Transverse colon (tissue), 4 donors: ENCODE results near the gene PCID2. TPM values are rescaled to one million over a fixed set of nuclear protein-coding genes. Genes with fewer than 3 reads are reported as not detected.

Experiments used
- DNase-seq: peaks from one replicate; pipeline ENCODE4 v3.0.0-alpha.2; 2019
- H3K27ac ChIP-seq, 4 donors: fragments of 200-600 bp; sonication (generic); 2 replicates each; pipeline ENCODE4 v1.5.1; 2016 to 2018; ENCODE audit warnings: inconsistent platforms in 4 of 4
- H3K27me3 ChIP-seq: fragments of 200-600 bp; sonication (generic); 2 replicates; pipeline ENCODE4 v1.5.1; 2017; ENCODE audit warnings: inconsistent platforms
- H3K36me3 ChIP-seq, 4 donors: fragments of 200-600 bp; sonication (generic); 2 replicates each; pipeline ENCODE4 v1.5.1; 2017 to 2019; ENCODE audit warnings: inconsistent platforms in 4 of 4
- H3K4me1 ChIP-seq, 4 donors: fragments of 200-600 bp; sonication (generic); 2 replicates each; pipeline ENCODE4 v1.5.1; 2017 to 2020; ENCODE audit warnings: inconsistent platforms in 4 of 4
- H3K4me3 ChIP-seq, 4 donors: fragments of 200-600 bp; sonication (generic); 1 replicate in 1 of 4; 2 replicates in 3 of 4; pipeline versions ENCODE4 v1.5.1 to v1.6.1; 2017 to 2019; ENCODE audit warnings: inconsistent platforms in 4 of 4
- H3K9me3 ChIP-seq, 2 donors: fragments of 200-600 bp; sonication (generic); 2 replicates each; pipeline ENCODE4 v1.5.1; 2017 to 2019; ENCODE audit warnings: inconsistent platforms in 2 of 2
- CTCF ChIP-seq, 5 experiments: fragments of 200-600 bp in 3 of 5; fragments of 450-650 bp in 2 of 5; sonication (generic) in 3 of 5; IDR thresholded peaks; 1 replicate in 2 of 5; 2 replicates in 3 of 5; pipeline ENCODE4 v1.5.1; 2016 to 2017; ENCODE audit warnings: antibody characterized with exemption in 5 of 5, inconsistent platforms in 3 of 5, mild to moderate bottlenecking in 2 of 5, moderate library complexity in 1 of 5
- EP300 ChIP-seq: sonication (generic); formaldehyde crosslinking; IDR thresholded peaks from one replicate; pipeline ENCODE4 v1.6.1; 2017; ENCODE audit warnings: antibody characterized with exemption, low read depth
- POLR2A ChIP-seq: fragments of 450-650 bp; IDR thresholded peaks from one replicate; pipeline ENCODE4 v1.6.1; 2016; ENCODE audit warnings: antibody characterized with exemption, mild to moderate bottlenecking, moderate library complexity
- POLR2AphosphoS5 ChIP-seq, 3 donors: sonication (generic); formaldehyde crosslinking; IDR thresholded peaks; one replicate each; pipeline ENCODE4 v1.6.1; 2016; ENCODE audit warnings: antibody characterized with exemption in 3 of 3
- WGBS, 2 donors: methylation state at CpG; one replicate each; pipeline ENCODE4 v1.1.5; 2018; ENCODE audit warnings: low coverage in 1 of 2; 5-methylcytosine and 5-hydroxymethylcytosine counted together
- in situ Hi-C, 4 donors: fragments of 200-750 bp; cut with MboI; loops; one replicate each; pipeline versions ENCODE4 v1.15.0 to v1.15.1; 2017; ENCODE audit warnings: low sequenced_read_pairs in 3 of 4, low pct_ligation_motif_present in 1 of 4, low pct_unique_long_range_greater_than_20kb in 1 of 4
- intact Hi-C: fragments of 100-400 bp; cut with DNase I; formaldehyde crosslinking; loops from one replicate; pipeline ENCODE4 v1.15.1; 2023; ENCODE audit warnings: low total_unique reads
- total RNA-seq, 4 donors: library from RNA; depleted of rRNA; stranded (reverse); fragments of >200 nt; gene quantifications; one replicate each; pipeline ENCODE4 v1.1.0, GENCODE V29; 2016

The PCID2 gene
- total RNA-seq, 4 donors from 2014 or later = 13.1 to 87.6 (median 41.3) TPM

GRCh38 chr13:113233101-113233500 is 24.6 kb upstream of the PCID2 start:
- Histone ChIP-seq H3K36me3 (peaks cover 0 to 45% (median 7%) of the 10 kb centered on the region in 4 donors), H3K9me3 (no peaks in the 10 kb centered on the region), H3K4me3 (no peak overlapping the region), H3K27ac (no peak overlapping the region), H3K4me1 (no peaks in the 10 kb centered on the region), H3K27me3 (no peaks in the 10 kb centered on the region)
- TF ChIP-seq EP300 (no peak), POLR2A (no peak)
- intact Hi-C loops = no loop called here
- WGBS, 2 donors = 94 to 98% methylated on average over 10 to 11 of the region's 11 CpGs
- no peak for DNase-seq
- in situ Hi-C loops = no loop called here

- no peak for DNase-seq
- H3K27ac ChIP-seq = no peak overlapping the region
- in situ Hi-C loops = no loop called here
Observed at GRCh38 chr13:113232208-113233003, 23.9 kb upstream of the PCID2 start.

GRCh38 chr13:113231306-113232207 is 23.1 kb upstream of the PCID2 start:
- Histone ChIP-seq H3K36me3 (peaks cover 0 to 29% (median 8%) of the 10 kb centered on the region in 4 donors), H3K27ac (no peak overlapping the region), H3K9me3 (no peaks in the 10 kb centered on the region), H3K4me1 (no peaks in the 10 kb centered on the region), H3K27me3 (no peaks in the 10 kb centered on the region), H3K4me3 (no peak overlapping the region)
- in situ Hi-C loops = no loop called here
- no peak for DNase-seq
- intact Hi-C loops = no loop called here
- TF ChIP-seq CTCF (IDR thresholded peaks at IDR 0.05) = no peak
- no peak for TF ChIP-seq POLR2A
- TF ChIP-seq POLR2AphosphoS5 (IDR thresholded peaks at IDR 0.05) = no peak
- TF ChIP-seq EP300 = no peak
- 76 to 81% methylated on average over 8 to 14 of the region's 14 CpGs for WGBS, 2 donors

More at GRCh38 chr13:113232208-113233003, 23.9 kb upstream of the PCID2 start:
- 84 to 93% methylated on average over 13 to 18 of the region's 18 CpGs for WGBS, 2 donors
- no peaks in the 10 kb centered on the region for H3K27me3 ChIP-seq
- peaks cover 0 to 38% (median 8%) of the 10 kb centered on the region in 4 donors for H3K36me3 ChIP-seq
- H3K4me1 ChIP-seq = no peaks in the 10 kb centered on the region
- H3K9me3 ChIP-seq = no peaks in the 10 kb centered on the region
- H3K4me3 ChIP-seq = no peak overlapping the region
- intact Hi-C loops = no loop called here
- TF ChIP-seq EP300 = no peak
- TF ChIP-seq POLR2A = no peak
- no peak for TF ChIP-seq POLR2AphosphoS5 (IDR thresholded peaks at IDR 0.05)
- no peak for TF ChIP-seq CTCF (IDR thresholded peaks at IDR 0.05)

GRCh38 chr13:113229791-113230190 is 21.3 kb upstream of the PCID2 start:
- 88 to 98% methylated on average over 5 to 17 of the region's 20 CpGs for WGBS, 2 donors
- intact Hi-C loops = no loop called here
- no peak for DNase-seq
- Histone ChIP-seq H3K4me3 (no peak overlapping the region), H3K4me1 (no peaks in the 10 kb centered on the region), H3K27ac (no peak overlapping the region), H3K9me3 (no peaks in the 10 kb centered on the region), H3K36me3 (peaks cover 0 to 42% (median 14%) of the 10 kb centered on the region in 4 donors), H3K27me3 (no peaks in the 10 kb centered on the region)
- TF ChIP-seq CTCF (IDR thresholded peaks at IDR 0.05) (no peak), EP300 (no peak)
- in situ Hi-C loops = no loop called here
